Type B pancreatic cell (in vitro differentiated cells): Measurements from ENCODE around the gene SRRM1. TPM values are rescaled to one million over a fixed set of nuclear protein-coding genes. Genes with fewer than 3 reads are reported as not detected.
A peak's percentile ranks its signal among the peaks of the same experiment; 100 is the strongest.

Experiments
- DNase-seq: peaks from one replicate; pipeline ENCODE4 v3.0.0; 2021; ENCODE audit warnings: mixed read lengths; ENCODE audit not compliant: unreplicated experiment; ENCODE audit errors: extremely low spot score
- H3K27ac Mint-ChIP-seq: 2 replicates; pipeline ENCODE4 v1.8.0; 2021; ENCODE audit warnings: mild to moderate bottlenecking, mixed read lengths
- H3K27me3 Mint-ChIP-seq: 2 replicates; pipeline ENCODE4 v1.8.0; 2021; ENCODE audit warnings: mixed read lengths
- H3K36me3 Mint-ChIP-seq: 2 replicates; pipeline ENCODE4 v1.8.0; 2021; ENCODE audit warnings: mixed read lengths
- H3K4me1 Mint-ChIP-seq: one replicate; pipeline ENCODE4 v1.8.0; 2021; ENCODE audit warnings: mixed read lengths; ENCODE audit not compliant: unreplicated experiment
- H3K4me3 Mint-ChIP-seq: 2 replicates; pipeline ENCODE4 v1.8.0; 2021; ENCODE audit warnings: mild to moderate bottlenecking, mixed read lengths
- H3K9me3 Mint-ChIP-seq: 2 replicates; pipeline ENCODE4 v1.8.0; 2021; ENCODE audit warnings: mixed read lengths
- CTCF ChIP-seq: fragments of 200-600 bp; sonication (generic); conservative IDR thresholded peaks from 2 replicates; pipeline ENCODE4 v1.5.0; 2021; ENCODE audit warnings: antibody characterized with exemption, mild to moderate bottlenecking
- total RNA-seq: library from RNA; stranded (reverse); gene quantifications from 2 replicates; pipeline ENCODE4 v1.2.1, GENCODE V29; 2021; ENCODE audit warnings: low replicate concordance

The SRRM1 gene
- total RNA-seq, 1 donor from 2014 or later, result 168 TPM

- no peak for TF ChIP-seq CTCF
- Mint-ChIP-seq H3K36me3 (peaks cover 24% of the 10 kb centered on the region), H3K27ac (peak overlapping the region; percentile 100), H3K9me3 (no peaks in the 10 kb centered on the region), H3K27me3 (no peaks in the 10 kb centered on the region), H3K4me3 (peak overlapping the region; percentile 99), H3K4me1 (peaks cover 27% of the 10 kb centered on the region)
- DNase-seq, result peak; percentile 74
Measured at GRCh38 chr1:24643363-24644099, 429 bp downstream of the SRRM1 start.

GRCh38 chr1:24644100-24644384, 940 bp downstream of the SRRM1 start:
- H3K27me3 Mint-ChIP-seq, result no peaks in the 10 kb centered on the region
- peaks cover 24% of the 10 kb centered on the region for H3K36me3 Mint-ChIP-seq
- no peaks in the 10 kb centered on the region for H3K9me3 Mint-ChIP-seq
- H3K4me3 Mint-ChIP-seq, result peak overlapping the region; percentile 99
- H3K27ac Mint-ChIP-seq, result peak overlapping the region; percentile 93
- peaks cover 27% of the 10 kb centered on the region for H3K4me1 Mint-ChIP-seq
- no peak for TF ChIP-seq CTCF
- no peak for DNase-seq

- TF ChIP-seq CTCF, result no peak
- Mint-ChIP-seq H3K36me3 (peaks cover 47% of the 10 kb centered on the region), H3K27ac (peak overlapping the region; percentile 25), H3K27me3 (no peaks in the 10 kb centered on the region), H3K4me1 (peaks cover 15% of the 10 kb centered on the region), H3K9me3 (no peaks in the 10 kb centered on the region), H3K4me3 (no peak overlapping the region)
- no peak for DNase-seq
Measured at GRCh38 chr1:24648919-24649318, 5.8 kb downstream of the SRRM1 start.

- TF ChIP-seq CTCF, result no peak
- Mint-ChIP-seq H3K9me3 (no peaks in the 10 kb centered on the region), H3K36me3 (peaks cover 54% of the 10 kb centered on the region), H3K27me3 (no peaks in the 10 kb centered on the region), H3K4me3 (no peak overlapping the region), H3K4me1 (no peaks in the 10 kb centered on the region), H3K27ac (no peak overlapping the region)
- DNase-seq, result no peak
Measured at GRCh38 chr1:24652382-24652781, 9.3 kb downstream of the SRRM1 start.

- Mint-ChIP-seq H3K9me3 (no peaks in the 10 kb centered on the region), H3K27ac (no peak overlapping the region), H3K36me3 (peaks cover 52% of the 10 kb centered on the region), H3K4me3 (no peak overlapping the region), H3K4me1 (peaks cover 5% of the 10 kb centered on the region), H3K27me3 (no peaks in the 10 kb centered on the region)
- no peak for TF ChIP-seq CTCF
- DNase-seq, result no peak
Measured at GRCh38 chr1:24654010-24654409, 10.9 kb downstream of the SRRM1 start.

GRCh38 chr1:24656046-24656445, 12.9 kb downstream of the SRRM1 start:
- Mint-ChIP-seq H3K36me3 (peaks cover 48% of the 10 kb centered on the region), H3K4me3 (no peak overlapping the region), H3K9me3 (no peaks in the 10 kb centered on the region), H3K4me1 (peaks cover 5% of the 10 kb centered on the region), H3K27me3 (no peaks in the 10 kb centered on the region), H3K27ac (no peak overlapping the region)
- DNase-seq, result no peak
- no peak for TF ChIP-seq CTCF
